Upper lobe of left lung (tissue), 6 donors: ENCODE data around the gene GRAMD4. TPM values are rescaled to one million over a fixed set of nuclear protein-coding genes. Genes with fewer than 3 reads are reported as not detected.
A peak's percentile ranks its signal among the peaks of the same experiment; 100 is the strongest.

Source experiments
- ATAC-seq, 2 donors: fragments of 200-7000 bp; cut with Tn5 transposase; one replicate each; pipeline ENCODE4 v1.9.1; 2022; ENCODE audit warnings: mild to moderate bottlenecking in 2 of 2, moderate library complexity in 2 of 2; ENCODE audit not compliant: low FRiP score in 2 of 2
- DNase-seq, 2 donors: peaks; one replicate each; pipeline ENCODE4 v3.0.0-alpha.2; 2019 to 2020
- H3K27ac ChIP-seq, 4 donors: fragments of 200-600 bp; sonication (generic); one replicate each; pipeline ENCODE4 v1.5.1; 2016 to 2019
- H3K27me3 ChIP-seq, 4 donors: fragments of 200-600 bp; sonication (generic); one replicate each; pipeline ENCODE4 v1.5.1; 2017 to 2019
- H3K36me3 ChIP-seq, 4 donors: fragments of 200-600 bp; sonication (generic); one replicate each; pipeline ENCODE4 v1.5.1; 2016 to 2019
- H3K4me1 ChIP-seq, 4 donors: fragments of 200-600 bp; sonication (generic); one replicate each; pipeline ENCODE4 v1.5.1; 2018 to 2019
- H3K4me3 ChIP-seq, 4 donors: fragments of 200-600 bp; sonication (generic); one replicate each; pipeline ENCODE4 v1.5.1; 2017 to 2019; ENCODE audit warnings: mild to moderate bottlenecking in 2 of 4, moderate library complexity in 1 of 4
- H3K9me3 ChIP-seq, 4 donors: fragments of 200-600 bp; sonication (generic); one replicate each; pipeline ENCODE4 v1.5.1; 2018 to 2019
- EP300 ChIP-seq, 4 donors: sonication (generic); formaldehyde crosslinking; IDR thresholded peaks; one replicate each; pipeline ENCODE4 v1.5.1; 2017; ENCODE audit warnings: antibody characterized with exemption in 4 of 4, control low read depth in 2 of 4
- POLR2A ChIP-seq, 4 donors: fragments of 450-650 bp; IDR thresholded peaks; one replicate each; pipeline ENCODE4 v1.5.1; 2016 to 2017; ENCODE audit warnings: antibody characterized with exemption in 4 of 4, mild to moderate bottlenecking in 2 of 4
- POLR2AphosphoS5 ChIP-seq, 2 donors: sonication (generic); formaldehyde crosslinking; IDR thresholded peaks; one replicate each; pipeline ENCODE4 v1.5.1; 2017; ENCODE audit warnings: antibody characterized with exemption in 2 of 2
- WGBS, 2 donors: methylation state at CpG; one replicate each; pipeline ENCODE4 v1.1.5; 2017 to 2018; 5-methylcytosine and 5-hydroxymethylcytosine counted together
- total RNA-seq, 6 donors: library from RNA; depleted of rRNA in 4 of 6; stranded (reverse); fragments of >200 nt in 4 of 6; gene quantifications; one replicate each; pipeline versions ENCODE4 v1.1.0 to v1.2.1, GENCODE V29; 2016 to 2021
- TF ChIP-seq, protein P1 (sequence below), 6 experiments: fragments of 450-650 bp in 4 of 6; fragments of 200-600 bp in 2 of 6; sonication (generic) in 2 of 6; IDR thresholded peaks; one replicate each; pipeline ENCODE4 v1.5.1; 2016 to 2019; ENCODE audit warnings: antibody characterized with exemption in 6 of 6
- donor health status: DM: no; HTN: no; CAD: no; lungs with moderate emphysema.
- donor health status: DM: no; HTN: yes; CAD: no; lungs with severe emphysema.

Gene GRAMD4
- total RNA-seq, 6 donors from 2014 or later = 59.8 to 302 (median 104) TPM

DNA sequence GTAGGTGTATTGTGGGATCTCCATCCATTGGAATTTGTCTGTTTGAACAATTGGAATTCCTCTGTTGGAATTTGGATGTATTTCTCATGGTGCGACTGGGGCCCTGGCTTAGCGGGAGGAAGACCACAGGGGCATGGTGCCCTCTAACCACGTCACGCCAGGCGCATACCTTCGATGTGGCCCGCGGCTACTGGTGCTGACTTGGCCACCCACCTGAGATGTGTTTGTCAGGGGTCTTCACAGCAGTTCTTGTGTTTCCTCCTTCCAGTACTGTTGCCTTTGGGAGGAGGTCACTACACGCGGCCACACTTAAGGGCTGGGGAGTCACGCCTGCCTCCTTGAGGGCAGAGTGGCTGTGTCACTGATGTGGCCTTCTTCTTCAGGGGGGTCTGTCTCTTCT lies 36.6 kb upstream of the GRAMD4 start:
- Histone ChIP-seq H3K27me3 (no peaks in the 10 kb centered on the region), H3K4me1 (peaks cover 32 to 71% (median 61%) of the 10 kb centered on the region in 4 donors), H3K36me3 (no peaks in the 10 kb centered on the region), H3K4me3 (no peak overlapping the region), H3K9me3 (no peaks in the 10 kb centered on the region), H3K27ac (no peak overlapping the region)
- 89 to 91% methylated on average over 9 to 11 of the region's 11 CpGs for WGBS, 2 donors
- TF ChIP-seq, protein P1, sequence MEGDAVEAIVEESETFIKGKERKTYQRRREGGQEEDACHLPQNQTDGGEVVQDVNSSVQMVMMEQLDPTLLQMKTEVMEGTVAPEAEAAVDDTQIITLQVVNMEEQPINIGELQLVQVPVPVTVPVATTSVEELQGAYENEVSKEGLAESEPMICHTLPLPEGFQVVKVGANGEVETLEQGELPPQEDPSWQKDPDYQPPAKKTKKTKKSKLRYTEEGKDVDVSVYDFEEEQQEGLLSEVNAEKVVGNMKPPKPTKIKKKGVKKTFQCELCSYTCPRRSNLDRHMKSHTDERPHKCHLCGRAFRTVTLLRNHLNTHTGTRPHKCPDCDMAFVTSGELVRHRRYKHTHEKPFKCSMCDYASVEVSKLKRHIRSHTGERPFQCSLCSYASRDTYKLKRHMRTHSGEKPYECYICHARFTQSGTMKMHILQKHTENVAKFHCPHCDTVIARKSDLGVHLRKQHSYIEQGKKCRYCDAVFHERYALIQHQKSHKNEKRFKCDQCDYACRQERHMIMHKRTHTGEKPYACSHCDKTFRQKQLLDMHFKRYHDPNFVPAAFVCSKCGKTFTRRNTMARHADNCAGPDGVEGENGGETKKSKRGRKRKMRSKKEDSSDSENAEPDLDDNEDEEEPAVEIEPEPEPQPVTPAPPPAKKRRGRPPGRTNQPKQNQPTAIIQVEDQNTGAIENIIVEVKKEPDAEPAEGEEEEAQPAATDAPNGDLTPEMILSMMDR (IDR thresholded peaks at IDR 0.05) = no peak
- TF ChIP-seq POLR2AphosphoS5 (IDR thresholded peaks at IDR 0.05) (no peak), EP300 (IDR thresholded peaks at IDR 0.05) (no peak), POLR2A (IDR thresholded peaks at IDR 0.05) (no peak)
- ATAC-seq = no peak
- no peak for DNase-seq

DNA sequence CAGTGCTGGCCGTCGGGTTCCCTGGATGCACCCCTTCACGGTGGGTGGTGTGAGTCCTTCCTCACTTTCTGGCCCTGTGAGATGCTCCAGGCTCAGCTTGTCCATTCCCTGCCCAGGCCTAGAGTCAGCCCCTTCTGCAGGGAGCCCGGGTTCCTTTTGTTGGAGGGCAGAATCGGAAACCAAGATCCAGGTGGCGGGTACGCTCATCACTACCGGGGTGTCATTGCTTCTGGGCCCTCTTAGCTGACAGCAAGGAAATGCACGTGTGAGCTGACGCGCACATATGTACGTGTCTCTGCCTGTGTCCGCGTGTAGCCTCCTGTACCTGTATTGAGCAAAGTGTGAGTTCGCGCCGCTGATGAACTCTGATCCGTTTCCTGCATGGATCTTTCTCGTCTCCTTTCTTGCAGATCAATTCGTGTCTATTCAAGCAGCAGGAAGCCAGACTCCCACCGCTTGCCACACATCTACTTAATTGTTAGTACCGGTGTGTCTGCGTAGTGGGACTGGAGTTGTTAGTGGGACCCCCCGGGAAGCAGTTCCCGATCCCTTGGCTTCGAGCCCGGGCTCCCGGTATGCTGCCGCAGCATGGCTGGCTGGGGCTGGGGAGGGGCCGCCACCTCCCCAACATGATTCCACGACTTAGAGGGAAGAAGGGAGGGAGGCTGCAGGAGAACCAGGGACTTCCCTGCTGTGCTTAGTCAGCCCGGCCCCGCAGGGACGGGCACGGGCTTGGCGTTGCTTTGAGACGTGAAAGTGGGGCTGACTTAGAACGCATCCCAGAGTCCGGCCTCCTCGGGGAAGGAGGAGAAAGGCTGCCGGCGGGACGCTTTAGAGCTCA lies 35.9 kb upstream of the GRAMD4 start:
- WGBS, 2 donors = 80% methylated on average over 39 to 42 of the region's 43 CpGs

DNA sequence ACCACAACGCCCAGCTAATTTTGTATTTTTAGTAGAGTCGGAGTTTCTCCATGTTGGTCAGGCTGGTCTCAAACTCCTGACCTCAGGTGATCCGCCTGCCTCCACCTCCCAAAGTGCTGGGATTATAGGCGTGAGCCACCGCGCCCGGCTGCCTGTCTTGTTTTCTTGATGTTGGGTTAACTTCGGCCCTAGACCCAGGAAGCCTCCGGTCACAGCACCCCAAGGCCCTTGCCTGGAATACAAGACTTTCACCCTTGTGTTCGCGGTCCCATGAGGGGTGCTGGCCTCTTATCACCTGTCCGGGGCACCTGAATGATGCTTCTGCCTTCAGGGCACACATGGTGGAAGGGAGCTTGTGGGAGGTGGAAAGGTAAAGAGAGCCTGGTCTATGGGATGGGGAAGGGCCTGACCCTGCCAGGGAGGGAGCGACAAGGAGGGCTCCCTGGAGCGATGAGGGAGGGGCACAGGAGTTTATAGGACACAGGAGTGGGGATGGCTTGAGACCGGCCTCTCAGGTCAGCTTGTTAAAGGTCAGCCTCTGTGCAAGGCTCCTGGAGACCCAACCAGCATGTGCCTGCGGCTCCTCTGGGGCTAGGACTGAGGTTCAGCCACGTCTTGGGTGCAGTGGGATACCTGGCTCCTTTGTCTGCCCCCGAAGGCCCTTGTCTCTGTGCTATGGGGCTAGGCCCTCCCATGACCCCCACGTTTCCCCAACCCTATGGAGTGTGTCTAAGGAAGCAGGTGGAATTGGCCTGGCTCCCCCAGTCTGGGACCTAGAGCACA lies 34.7 kb upstream of the GRAMD4 start:
- no peaks in the 10 kb centered on the region for H3K36me3 ChIP-seq
- H3K4me3 ChIP-seq = no peak overlapping the region
- 94% methylated on average over 15 to 16 of the region's 19 CpGs for WGBS, 2 donors
- no peak overlapping the region for H3K27ac ChIP-seq
- TF ChIP-seq POLR2A (IDR thresholded peaks at IDR 0.05) (no peak), EP300 (IDR thresholded peaks at IDR 0.05) (no peak), POLR2AphosphoS5 (IDR thresholded peaks at IDR 0.05) (no peak)
- TF ChIP-seq, protein P1 (IDR thresholded peaks at IDR 0.05) = no peak
- no peak for ATAC-seq
- H3K9me3 ChIP-seq = no peaks in the 10 kb centered on the region
- H3K27me3 ChIP-seq = no peaks in the 10 kb centered on the region
- no peak for DNase-seq
- H3K4me1 ChIP-seq = peaks cover 15 to 62% (median 52%) of the 10 kb centered on the region in 4 donors

More for the DNA sequence above, 35.9 kb upstream of the GRAMD4 start:
- ATAC-seq (no peak), DNase-seq (peak in 1 of 2 donors; percentile 69)
- Histone ChIP-seq H3K36me3 (no peaks in the 10 kb centered on the region), H3K27ac (no peak overlapping the region), H3K4me3 (no peak overlapping the region), H3K9me3 (no peaks in the 10 kb centered on the region), H3K27me3 (no peaks in the 10 kb centered on the region), H3K4me1 (peaks cover 24 to 69% (median 59%) of the 10 kb centered on the region in 4 donors)
- no peak for TF ChIP-seq POLR2AphosphoS5 (IDR thresholded peaks at IDR 0.05)
- TF ChIP-seq, protein P1 (IDR thresholded peaks at IDR 0.05) = no peak
- no peak for TF ChIP-seq POLR2A (IDR thresholded peaks at IDR 0.05)
- TF ChIP-seq EP300 (IDR thresholded peaks at IDR 0.05) = no peak

DNA sequence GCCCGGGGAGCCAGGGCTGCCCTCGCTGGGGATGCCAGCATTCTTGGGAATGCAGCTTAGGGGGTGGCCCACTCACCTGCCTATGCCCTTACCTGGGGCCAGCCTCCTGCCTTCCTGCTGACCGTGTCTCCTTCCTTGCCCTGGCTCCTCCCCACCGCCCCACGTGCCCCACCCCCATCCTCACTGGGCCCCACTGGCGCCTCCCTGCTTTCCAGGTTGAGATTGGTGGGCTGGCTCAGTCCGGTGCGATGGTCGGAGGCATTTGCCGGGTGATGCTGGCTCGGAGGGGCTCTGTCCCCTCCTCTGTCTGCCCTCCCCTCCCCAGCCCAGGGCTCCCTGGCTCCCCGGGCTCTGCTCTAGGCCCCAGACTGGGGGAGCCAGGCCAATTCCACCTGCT lies 34.1 kb upstream of the GRAMD4 start:
- 78 to 93% methylated on average over 3 to 10 of the region's 12 CpGs for whole genome bisulfite sequencing, 2 donors
- Histone ChIP-seq H3K4me3 (no peak overlapping the region), H3K9me3 (no peaks in the 10 kb centered on the region), H3K4me1 (peaks cover 15 to 56% (median 48%) of the 10 kb centered on the region in 4 donors), H3K27me3 (no peaks in the 10 kb centered on the region), H3K27ac (no peak overlapping the region), H3K36me3 (no peaks in the 10 kb centered on the region)
- TF ChIP-seq, protein P1 (IDR thresholded peaks at IDR 0.05) = no peak
- TF ChIP-seq EP300 (IDR thresholded peaks at IDR 0.05) = no peak
- no peak for TF ChIP-seq POLR2A (IDR thresholded peaks at IDR 0.05)
- TF ChIP-seq POLR2AphosphoS5 (IDR thresholded peaks at IDR 0.05) = no peak
- ATAC-seq (no peak), DNase-seq (no peak)
